ENCODE measurements around the gene SMR3A. TPM values are rescaled to one million over a fixed set of nuclear protein-coding genes. Genes with fewer than 3 reads are reported as not detected.

SMR3A gene
- not detected in 2 replicates for total RNA-seq (2014; rRNA removed)
- polyA plus RNA-seq (2012) = not detected

DNA sequence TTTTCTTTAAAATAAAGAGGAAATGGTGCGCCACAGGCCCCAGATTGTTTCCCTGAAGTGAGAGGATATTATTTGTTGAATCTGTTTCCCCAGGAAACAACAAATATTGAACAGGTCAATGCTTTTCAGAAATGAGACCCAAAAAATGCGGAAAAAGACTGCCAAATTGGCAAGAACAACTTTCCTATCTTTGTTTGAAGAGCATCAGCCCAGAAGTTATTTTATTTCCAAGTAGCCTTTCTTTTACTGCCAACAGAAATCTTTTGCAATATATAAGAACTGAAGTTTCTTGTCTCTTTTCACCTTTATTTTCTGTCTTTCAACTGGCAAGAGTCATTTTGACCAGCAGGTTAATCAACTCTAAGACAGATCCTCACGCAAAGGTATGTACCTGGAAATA is at the start of gene SMR3A:
SMR3A (plus strand) TSS at position 301 of the 400 bp plus-strand sequence. CDS start 1,356 bp downstream, outside the sequence.
- no peak for DNase-seq (ENCODE audit: low read depth)

- DNase-seq (ENCODE audit: low read depth) = no peak
These were observed 46.8 kb upstream of the SMR3A start for GRCh38 chr4:70313736-70314135.

DNA sequence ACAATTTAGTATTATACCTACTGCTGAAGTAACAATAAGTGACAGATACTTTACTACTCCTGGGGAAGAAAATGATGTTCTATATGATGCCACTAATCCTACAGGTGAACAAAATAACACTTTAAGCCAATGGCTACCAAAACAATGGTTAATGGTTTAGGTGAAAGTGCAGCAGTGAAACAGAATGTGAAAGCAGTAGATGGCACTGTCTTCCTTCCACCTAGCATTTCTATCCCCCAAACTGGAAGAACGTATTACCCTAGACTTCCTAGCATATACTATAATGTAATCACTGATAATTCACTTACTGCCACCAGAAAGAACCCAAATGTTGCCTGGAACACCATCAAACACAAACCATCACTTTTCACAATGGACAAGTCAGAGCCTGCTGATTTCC is 44.6 kb upstream of the SMR3A start:
- DNase-seq (ENCODE audit: low read depth) = no peak

- DNase-seq (ENCODE audit: low read depth) = no peak
These were observed 34.5 kb upstream of the SMR3A start for GRCh38 chr4:70326052-70326451.

- no peak for DNase-seq (ENCODE audit: low read depth)
These were observed 25.9 kb upstream of the SMR3A start, which contains the start of gene CABS1 for GRCh38 chr4:70334681-70335080. TSS of gene CABS1 (plus strand) at chr4:70334981. CDS start at chr4:70335040, 59 bp downstream.

GRCh38 chr4:70336043-70336442 is 24.5 kb upstream of the SMR3A start:
- DNase-seq (ENCODE audit: low read depth) = no peak

- DNase-seq (ENCODE audit: low read depth) = no peak
These were observed 22.6 kb upstream of the SMR3A start for GRCh38 chr4:70337886-70338420.

GRCh38 chr4:70356185-70356584 is 4.4 kb upstream of the SMR3A start:
- DNase-seq (ENCODE audit: low read depth) = no peak

DNA sequence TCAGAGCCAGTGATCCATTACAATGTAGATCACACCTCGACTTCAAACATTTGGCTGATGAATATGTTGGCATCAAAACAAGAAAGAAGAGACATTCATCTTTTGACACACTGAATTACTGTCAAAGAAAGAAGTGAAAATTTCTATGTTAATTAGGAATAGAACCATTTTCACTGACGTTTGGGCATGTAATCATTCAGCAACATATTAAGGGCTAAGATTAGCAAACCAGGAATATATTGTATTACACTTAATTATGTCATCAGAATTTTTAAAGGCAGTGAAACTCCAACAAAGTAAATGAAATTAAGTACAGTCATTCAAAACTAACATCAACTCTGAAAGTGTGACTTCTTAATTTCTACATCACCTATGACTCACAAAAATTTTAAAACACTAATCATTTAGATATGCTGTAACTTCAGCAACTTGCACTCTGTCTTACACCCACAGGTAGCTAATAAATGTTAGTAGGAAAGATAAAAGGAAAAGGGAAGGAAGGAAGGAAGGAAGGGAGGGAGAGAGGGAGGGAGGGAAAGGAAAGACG is 1.4 kb upstream of the SMR3A start:
- no peak for DNase-seq (ENCODE audit: low read depth)

DNA sequence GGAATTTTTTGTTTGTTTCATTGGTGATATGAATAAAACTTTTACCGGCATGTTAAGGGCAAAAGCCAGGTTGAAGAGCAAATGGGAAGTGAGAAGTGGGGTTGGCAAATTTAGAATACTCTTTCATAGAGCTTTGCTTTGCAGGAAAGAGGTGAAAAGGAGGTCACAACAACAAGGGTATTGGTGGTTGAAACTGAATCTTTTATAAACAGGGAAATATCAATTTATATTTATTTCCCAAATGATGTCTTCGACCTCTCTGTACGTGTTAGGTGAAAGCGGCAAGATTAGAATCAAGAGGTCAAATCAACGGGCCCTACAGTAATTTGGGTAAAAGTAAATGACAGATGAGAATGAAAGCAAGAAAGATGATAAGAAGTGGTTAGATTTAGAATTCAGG is 3.4 kb downstream of the SMR3A start:
- no peak for DNase-seq (ENCODE audit: low read depth)

DNA sequence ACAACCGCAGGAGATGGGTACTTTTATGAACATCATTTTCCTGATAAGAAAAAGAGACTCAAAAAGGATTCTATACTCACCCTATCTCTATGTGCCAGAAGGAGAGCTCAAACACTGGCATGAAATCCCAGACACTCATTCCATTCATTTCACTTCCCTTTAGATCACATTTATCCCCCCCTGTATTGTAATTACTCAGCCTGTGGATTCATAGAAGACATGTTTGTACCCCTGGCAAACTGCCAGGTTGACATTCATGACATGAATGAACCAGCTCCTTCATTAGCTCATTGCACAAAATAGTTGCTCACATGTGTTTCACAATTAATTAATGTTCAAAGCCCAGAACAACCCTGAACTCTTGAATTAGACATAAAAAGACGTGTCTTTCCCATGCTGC is 4.9 kb downstream of the SMR3A start:
- no peak for DNase-seq (ENCODE audit: low read depth)

GRCh38 chr4:70367813-70368212 is 7.3 kb downstream of the SMR3A start:
- no peak for DNase-seq (ENCODE audit: low read depth)

GRCh38 chr4:70371987-70372386 is 11.4 kb downstream of the SMR3A start:
- DNase-seq (ENCODE audit: low read depth) = no peak

GRCh38 chr4:70372760-70373159 is 12.2 kb downstream of the SMR3A start:
- no peak for DNase-seq (ENCODE audit: low read depth)

- no peak for DNase-seq (ENCODE audit: low read depth)
These were observed 20.0 kb downstream of the SMR3A start for GRCh38 chr4:70380578-70380977.

- DNase-seq (ENCODE audit: low read depth) = no peak
These were observed 22.2 kb downstream of the SMR3A start, which contains the start of gene SMR3B for GRCh38 chr4:70382691-70383181. TSS of gene SMR3B (plus strand) at chr4:70383131. CDS start at chr4:70384511, 1,380 bp downstream.

DNA sequence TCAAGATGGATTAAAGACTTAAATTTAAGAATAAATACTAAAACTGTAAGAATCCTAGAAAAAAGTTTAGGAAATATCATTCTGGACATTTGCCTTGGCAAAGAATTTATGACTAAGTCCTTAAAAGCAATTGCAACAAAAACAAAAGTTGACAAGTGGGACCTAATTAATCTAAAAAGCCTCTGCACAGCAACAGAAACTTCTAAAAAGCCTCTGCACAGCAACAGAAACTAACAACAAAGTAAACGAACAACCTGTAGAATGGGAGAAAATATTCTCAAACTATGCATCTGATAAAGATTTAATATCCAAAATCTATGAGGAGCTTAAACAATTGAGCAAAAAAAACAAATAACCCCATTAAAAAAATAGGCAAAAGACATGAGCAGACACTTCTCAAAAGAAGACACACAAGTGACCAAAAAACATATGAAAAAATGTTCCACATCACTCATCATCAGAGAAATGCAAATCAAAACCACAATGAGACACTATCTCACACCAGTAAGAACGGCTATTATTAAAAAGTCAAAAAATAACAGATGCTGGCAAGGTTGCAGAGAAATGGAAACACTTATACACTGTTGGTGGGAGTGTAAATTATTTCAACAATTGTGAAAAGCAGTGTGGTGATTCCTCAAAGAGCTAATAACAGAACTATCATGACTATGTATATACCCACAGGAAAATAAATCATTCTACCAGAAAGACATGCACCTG is 31.7 kb downstream of the SMR3A start:
- DNase-seq (ENCODE audit: low read depth) = no peak

- DNase-seq (ENCODE audit: low read depth) = no peak
These were observed 37.0 kb downstream of the SMR3A start, which contains the start of gene OPRPN for GRCh38 chr4:70397580-70397979. TSS of gene OPRPN (plus strand) at chr4:70397940. CDS start at chr4:70399286, 1,346 bp downstream.

GRCh38 chr4:70399319-70399718 is 38.8 kb downstream of the SMR3A start:
- no peak for DNase-seq (ENCODE audit: low read depth)

DNA sequence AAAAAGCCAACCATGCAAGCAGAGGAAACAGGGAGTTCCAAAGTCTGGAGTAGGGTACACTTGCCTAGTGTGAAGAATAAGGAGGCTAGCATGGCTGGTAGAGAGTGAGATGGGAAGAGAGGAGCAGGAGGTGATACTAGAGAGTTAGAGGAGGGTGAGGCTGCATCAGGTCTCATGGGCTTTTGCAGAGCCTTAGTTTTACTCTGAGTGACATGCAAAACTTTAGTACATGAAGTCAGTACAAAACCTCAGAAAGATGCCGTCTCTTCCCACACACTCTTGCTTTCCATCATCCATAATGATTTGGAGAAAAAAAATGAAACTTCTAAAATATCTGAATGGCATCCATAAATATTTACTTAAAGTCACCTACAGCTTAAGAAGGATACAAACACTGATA is 42.2 kb downstream of the SMR3A start:
- DNase-seq (ENCODE audit: low read depth) = no peak

- DNase-seq (ENCODE audit: low read depth) = no peak
These were observed 45.2 kb downstream of the SMR3A start for GRCh38 chr4:70405765-70406164.
